ENCODE measurements around the gene NKG7.
A peak's percentile ranks its signal among the peaks of the same experiment; 100 is the strongest.

Gene NKG7

DNA sequence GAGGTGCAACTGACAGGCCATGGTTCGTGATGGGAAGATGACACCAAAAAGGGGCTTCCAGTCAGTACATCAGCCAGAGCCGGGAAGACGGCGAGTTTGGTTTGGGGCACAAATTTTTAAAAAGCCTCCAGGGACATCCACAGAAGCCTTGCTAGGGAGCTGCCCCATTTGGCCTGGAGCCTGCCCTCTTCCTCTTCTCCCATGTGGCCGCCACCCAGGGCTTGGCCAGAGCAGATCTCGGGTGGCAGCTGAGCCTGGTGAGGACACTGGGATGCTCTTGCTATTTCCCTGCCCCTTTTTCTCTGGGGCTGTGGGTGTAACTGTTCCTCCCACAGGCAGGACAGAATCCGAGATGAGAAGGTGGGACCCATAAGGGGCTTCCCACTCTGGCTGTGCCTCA is 14.5 kb downstream of the NKG7 start:
- DNase-seq: no peak

DNA sequence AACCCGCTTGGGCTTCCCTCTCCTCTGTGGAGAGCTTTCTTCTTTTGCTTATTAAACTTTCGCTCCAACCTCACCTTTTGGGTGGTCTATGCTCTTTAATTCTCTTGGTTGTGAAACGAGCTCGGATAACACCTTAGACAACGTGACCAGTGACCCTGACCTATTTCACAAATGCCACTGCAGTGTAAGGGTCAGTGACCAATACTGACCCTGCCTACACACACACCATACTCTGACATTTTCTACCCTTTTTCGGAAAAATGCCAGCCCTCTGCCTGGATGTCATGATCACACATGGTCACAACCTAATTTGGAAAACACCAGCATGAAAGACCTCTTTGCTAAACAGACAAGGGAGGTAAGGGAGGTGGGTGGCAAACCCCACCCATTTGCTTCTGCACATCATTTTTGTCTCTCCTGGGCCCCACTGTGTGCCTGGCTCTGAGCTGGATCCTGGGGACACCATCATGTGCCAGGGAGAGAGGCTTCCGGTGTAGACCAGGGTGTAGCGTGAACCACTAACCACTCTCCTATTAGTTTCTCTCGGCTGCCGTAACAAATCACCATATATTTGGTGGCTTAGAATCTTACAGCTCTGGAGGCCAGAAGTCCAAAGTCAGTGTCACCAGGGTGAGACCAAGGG is 16.2 kb downstream of the NKG7 start:
- DNase-seq: no peak

DNA sequence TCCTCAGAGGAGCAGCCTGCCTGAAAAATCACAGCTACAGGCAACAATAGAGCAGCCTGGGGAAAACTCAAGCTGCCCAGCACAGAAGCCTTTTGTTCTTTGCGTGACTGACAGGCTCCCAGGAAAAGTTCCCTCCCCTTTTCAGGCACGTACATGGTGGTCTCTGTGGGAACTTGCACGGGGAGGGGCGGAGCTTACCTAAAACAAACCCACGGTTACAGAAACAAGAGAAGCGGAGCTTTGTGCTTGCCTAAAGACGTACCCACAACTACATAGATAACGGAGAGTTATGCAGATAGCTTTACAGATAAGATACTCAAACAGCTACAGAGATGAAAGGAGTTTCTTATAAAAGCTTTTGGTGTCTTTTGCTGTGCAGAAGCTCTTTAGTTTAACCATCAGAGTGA is 17.7 kb downstream of the NKG7 start:
- no peak for DNase-seq

DNA sequence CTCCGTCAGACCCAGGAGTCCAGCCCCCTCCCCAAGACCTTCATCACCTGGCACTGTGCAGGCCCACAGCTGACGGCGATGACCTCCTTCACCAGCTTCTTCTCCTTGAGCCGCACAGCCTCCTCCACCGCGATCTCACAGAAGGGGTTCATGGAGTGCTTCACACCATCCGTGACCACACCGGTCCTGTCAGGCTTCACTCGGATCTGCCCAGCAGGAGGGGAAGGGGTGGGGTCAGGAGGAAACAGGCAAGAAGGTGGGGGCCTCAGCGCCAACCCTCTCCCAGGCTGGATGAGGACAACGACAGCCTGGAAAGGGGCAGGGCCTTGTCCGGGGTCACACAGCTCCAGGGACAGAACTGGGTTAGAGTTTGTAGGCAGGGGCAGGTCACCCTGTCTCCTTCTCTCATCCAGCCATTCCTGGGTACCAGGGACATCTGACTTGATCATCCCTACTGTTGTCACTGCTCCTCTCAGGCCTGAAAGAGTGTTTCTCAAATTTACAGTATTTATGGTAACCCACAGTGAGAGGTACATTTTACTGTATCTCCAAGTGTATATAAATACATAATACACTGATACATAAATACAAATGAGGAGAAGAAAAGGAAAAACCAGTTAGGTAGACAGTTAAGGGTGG is 18.2 kb downstream of the NKG7 start:
- no peak for DNase-seq

DNA sequence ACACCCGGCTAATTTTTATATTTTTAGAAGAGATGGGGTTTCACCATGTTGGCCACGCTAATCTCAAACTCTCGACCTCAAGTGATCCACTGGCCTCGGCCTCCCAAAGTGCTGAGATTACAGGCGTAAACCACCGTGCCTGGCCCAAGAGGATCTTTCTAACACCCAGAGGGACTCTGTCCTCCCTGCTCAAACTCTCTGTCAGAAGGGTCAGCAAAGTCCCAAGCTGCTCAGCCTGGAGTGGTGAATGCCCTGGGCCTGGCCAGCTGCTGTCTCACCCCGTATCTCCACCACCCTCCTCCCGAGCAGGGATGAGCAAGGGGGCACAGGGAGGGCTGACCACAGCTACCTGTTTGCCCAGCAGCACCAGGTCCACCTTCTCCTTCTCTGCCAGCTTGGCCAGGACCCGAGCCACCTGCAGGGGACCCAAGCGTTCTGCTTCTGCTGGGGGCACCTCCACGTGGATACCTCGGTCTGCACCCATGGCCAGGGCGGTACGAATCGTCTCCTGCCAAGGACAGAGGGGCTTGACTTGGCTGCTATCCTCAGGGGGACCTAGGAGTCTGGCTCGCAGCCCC is 19.6 kb downstream of the NKG7 start:
- DNase-seq: no peak

DNA sequence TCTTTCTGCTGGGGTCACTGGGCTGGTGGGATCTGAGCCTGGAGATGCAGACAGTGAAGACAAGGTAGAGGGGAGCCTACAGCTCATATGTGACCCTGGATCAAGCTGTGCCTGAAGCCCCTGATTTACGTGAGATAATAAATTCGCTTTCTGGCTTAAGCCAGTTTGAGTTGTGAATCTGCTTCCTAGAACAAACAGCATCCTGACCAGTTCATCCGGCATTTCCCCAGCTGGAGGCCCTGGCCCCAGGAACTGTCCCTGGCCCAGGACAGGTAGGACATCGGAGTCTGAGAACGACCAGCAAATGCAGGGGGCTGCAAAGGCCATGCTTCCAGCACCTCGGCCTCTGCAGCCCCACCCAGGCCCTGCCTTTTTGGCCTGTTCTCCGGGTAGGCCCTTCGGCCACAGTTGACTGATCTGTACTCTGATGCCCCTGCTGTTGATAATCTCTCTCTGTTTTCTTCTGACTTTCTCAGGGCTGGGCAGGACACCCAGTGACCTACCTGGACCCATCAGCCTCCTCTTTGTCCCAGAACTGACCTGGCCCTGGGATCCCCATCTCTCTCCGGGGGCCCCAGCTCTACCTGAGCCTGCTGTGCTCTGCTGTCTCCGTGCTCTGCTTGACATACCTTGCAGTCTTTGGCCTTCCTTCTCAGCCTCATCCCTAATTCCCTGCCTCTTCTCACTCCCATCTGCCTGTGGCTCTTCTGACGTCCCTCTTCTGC is 21.0 kb downstream of the NKG7 start:
- no peak for DNase-seq

DNA sequence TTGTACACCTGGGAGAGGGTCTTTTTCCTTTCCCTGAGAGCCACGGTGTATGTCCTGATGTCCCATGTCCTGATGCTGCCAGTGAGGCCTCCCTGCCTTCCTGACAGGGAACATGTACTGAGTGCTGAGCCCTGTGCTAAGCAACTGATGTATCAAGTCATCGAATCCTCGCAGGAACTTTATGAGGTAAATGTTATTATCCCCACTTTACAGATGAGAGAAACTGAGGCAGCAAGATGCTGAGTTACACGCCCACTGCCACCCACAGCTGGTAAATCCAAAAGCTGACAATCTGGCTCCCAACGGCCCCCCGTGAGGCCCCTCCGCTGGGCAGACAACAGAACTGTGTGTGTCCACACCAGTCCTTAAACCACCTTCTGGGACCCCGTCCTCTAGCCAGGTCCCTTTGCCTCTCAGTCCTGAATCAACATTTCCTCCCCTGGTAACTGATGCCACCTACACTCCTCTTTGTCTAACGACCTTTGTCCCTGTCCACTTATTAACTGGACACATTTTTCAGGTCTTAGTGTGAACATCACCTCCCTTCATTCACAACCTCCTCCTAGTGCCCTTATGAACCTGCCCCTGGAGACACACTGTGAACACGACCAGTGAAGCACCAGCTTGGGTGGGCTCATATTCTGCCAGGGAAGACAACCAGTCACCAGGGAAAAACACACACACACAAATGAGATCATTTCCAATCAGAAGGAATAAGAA is 25.1 kb downstream of the NKG7 start:
- DNase-seq: no peak

DNA sequence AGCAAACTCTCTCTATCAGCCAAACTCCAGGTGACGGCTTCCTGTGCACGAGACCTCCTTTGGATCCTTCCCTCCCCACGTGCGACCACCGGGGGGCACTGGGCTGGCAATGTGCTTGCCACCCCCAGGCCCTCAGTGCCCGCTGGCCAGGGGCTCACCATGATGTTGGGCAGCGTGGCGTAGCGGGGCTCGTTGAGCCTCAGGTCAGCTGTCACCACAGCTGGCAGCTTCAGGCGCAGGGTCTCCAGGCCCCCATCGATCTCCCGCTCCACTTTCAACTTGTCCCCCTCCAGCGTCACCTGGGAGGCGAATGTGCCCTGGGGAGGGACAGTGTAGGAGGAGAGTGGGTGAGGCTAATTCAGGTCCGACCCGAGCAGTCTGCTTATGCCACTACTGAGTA is 25.7 kb downstream of the NKG7 start:
- no peak for DNase-seq

DNA sequence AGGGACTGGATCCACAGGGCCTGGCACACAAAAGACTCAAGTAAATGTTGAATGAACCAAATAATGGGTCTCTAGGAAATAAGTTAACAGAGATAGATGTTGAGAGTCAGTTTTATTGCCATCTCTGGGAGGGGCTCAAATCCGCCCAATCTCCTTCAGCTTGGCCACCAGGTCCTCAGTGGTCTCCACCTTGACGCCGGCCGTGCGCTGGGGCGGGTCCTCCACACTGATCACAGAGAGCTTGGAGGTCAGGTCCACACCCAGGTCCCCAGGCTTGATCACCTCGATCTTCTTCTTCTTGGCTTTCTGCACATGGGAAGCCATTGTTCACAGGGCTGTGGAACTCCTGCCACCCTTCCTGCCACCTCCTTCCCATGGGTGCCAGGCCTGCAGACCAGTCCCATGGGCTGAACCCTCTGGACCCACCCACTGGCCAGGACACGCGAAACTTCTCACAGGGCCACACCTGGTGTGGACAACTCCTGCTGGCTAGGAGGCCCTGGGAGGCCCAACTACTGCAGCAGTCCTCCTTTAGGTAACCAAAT is 27.3 kb downstream of the NKG7 start:
- no peak for DNase-seq

DNA sequence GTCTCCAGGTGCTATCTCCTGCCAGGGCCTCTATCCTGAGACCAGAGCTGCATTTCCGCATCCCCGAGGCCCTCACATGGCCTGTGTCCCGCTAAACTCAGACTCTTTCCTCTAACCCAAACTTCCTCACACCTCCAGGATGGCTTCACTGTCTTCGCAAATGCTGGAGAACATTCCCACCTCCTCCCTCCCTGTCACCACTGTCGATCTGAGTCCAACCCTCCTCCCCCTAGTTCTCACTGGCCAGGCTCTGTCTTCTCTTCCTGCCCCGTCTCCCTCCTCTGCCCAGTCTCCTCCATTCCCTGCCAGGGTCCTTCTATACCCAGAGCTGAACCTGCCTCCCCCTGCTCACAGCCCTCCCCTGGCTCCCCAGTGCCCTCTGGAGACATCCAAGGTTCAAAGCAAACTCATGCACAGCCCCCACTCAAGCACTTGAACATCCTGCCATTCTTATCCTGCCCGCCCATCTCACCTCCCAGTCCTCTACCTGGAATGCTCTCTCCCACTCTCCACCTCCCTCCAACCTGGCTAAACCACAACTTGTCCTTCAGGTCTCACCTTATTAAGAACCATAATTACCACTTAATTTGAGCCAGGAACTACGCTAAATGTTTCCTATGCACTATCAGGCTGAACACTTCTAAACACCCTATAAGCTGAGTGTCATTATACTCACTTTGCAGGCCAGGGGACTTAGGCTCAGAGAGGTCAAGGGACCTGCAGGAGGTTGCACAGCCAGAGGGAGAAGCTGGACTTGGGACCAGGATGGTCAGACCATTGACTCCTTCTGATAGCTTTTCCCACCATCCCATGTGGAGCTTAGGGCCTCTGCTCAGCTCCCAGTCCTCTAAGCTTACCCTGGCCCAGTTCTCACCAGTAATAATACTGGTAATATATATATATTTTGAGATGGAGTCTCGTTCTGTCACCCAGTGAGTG is 29.6 kb downstream of the NKG7 start:
- no peak for DNase-seq

DNA sequence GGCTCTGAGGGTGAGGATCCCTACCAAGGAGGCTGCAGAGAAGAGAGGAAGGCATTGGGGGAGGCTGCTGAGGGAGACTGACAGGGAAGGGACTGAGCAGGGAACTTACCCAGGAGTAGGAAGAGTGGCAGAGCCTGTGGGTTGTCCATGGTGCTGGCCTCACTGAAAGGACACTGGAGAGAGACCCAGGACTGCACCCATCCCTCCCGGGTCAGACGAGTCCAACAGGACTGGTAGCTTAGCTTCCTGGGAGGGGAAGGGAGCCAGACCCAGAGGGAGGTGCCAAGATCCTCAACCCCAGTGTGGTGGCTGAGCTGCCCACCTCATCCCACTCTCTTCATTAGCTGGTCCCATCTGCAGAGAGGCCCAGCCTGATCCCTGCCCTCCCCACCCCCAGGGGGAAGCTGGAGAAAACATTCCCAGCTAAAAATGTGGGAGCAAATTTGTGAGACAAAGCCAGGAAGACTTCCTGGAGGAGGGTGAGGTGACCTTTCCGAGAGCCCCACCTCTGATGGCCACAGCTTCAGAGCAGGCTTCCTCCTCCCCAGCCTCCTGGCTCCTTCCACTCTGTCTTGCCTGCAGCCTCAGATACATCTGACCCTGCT is 30.4 kb downstream of the NKG7 start, which contains the start of gene VSIG10L:
TSS of gene VSIG10L (minus strand) at position 164 of the 605 bp plus-strand sequence. CDS start at position 149, 15 bp downstream.
- no peak for DNase-seq

DNA sequence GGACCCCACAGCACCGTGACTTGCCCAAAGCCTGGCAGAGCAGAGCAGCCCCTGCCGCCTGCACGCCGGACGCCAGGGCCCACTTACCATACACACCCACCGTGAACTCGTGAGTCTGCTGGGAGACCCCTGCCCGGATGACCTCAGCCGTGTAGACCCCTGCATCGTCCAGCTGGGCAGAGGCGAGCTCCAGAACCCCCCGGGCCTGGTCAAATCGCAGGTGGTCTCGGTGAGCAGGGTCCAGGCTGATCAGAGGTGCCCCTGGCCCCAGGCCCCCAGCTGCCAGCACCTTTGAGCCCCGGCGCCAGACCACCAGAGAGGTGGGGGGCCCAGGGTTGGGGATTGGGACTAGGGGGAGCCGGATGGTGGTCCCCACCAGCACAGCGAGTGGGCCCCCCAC is 31.4 kb downstream of the NKG7 start:
- DNase-seq: no peak

DNA sequence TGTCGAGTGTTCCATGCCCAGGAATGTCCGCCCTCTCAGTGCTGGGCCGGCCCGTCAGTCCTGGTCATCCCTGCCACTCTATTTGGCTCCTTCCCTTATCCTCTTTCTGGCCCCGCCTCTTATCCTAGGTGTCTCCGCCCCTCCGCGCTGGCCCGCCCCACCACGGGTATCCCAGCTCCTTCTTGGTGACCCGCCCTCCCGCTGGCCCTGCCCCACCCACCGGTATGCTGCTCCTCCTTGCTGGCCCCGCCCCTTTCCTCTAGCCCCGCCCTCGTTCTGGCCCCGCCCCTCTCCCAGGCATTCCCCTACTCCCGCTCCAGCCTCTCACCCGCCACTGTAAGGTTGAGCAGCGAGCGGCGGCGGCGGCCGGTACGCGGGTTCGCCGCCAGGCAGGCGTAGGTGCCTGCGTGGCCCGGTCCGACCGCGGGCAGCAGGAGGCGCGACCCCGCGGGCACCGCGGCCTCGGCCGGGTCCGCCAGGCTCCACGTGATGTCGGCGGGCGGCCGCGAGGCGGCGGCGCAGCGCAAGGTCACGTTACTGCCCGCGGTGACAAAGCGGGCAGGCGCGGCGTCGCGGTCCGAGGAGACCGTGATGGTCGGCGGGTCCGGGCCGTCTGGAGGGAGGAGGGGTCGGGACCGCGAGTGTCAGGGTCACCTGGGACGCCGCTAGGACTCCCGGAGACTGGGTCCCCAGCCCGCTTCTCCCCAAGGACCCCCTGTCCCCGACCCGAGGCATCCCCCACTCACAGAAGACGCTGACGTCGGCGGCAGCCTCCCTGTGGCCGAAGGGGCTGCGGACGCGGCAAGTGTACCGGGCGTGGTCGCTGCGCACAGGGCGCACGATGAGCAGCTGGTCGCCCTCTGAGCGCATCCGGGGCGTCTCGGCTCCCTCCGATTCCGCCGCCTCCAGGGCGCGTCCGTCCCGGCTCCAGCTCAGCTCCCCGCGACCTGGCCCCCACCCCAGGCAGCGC is 32.5 kb downstream of the NKG7 start:
- DNase-seq: peak; percentile 86

DNA sequence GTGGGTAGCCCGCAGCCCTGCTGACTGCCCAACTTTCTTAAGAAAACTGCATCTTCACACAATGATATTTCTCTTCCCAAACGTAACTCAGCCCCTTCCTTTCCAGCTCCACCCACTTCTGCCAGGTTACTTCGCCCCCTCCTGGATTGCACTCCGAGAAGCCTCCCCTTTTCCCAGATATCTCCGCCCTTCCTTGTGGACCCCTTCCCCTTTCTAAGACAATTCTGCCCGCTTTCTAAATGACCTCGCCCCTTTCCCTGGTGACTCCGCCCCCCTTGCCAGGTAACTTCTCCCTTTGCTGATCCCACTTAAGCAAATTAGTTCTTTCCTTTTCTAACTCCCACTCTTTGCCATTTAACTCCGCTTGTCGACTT is 33.2 kb downstream of the NKG7 start:
- no peak for DNase-seq

DNA sequence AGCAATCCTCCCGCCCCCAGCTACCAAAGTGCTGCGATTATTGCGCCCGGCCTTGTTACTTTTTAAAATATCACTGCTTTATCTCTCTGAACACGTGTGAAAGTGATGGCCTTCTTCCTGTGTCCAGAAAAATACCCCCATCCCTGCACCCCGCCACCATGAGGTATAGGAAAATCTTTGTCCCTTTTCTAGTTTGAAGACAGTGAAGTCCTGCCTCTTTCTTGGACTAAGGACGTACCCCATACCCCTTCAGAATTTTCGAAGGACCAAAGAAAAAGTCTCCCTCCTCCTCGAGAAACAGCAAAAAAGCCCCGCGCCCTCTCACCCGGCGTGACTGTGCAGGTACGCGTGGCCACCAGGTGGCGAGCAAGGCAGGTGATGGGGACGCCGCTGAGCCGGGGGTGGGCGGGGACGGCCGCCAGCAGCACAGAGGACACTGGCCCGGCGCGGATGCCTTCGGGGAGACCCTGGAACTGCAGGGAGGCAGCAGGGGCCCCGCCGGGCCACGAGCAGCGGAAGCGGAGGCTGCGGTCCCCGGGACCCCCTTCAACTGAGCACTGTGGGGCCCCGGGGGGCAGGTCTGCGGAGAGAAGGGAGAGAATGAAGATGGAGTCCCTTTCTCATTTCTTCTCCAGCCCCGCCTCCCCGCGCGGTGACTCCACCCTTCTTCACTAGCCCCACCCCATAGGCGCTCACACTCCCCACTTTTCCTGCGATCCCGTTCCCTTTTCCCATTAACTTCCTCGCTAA is 33.7 kb downstream of the NKG7 start:
- DNase-seq: peak; percentile 39

DNA sequence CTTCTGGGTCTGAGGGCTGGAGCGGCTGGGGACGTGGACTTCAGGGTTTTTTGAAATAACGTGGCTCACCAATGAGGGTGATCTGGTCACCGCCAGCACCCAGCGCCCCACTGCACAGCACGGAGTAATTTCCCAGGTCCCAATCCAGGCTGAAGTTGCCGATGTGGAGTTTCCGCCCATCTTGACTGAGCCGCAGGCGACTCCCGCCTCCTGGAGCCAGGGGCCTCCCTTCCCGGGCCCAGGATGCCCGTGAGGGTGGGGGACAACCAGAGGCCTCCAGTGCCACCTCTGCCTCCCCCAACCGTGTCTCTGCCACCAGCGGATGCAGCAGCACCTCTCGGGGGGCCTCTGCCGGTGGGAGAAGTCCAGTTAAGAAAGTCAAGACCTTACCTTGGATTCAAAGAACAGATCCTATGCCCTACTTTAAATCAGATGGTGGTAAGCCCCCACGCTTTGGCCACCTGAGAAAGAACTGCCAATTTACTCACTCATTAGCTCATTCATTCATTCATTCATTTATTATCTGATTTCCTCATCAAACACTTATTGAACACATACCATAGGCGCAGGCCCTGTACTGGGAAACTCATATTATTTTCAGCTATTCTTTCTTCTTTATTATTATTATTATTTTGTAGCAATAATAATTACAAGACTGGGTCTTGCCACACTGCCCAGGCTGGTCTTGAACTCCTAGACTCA is 34.4 kb downstream of the NKG7 start:
- DNase-seq: no peak

DNA sequence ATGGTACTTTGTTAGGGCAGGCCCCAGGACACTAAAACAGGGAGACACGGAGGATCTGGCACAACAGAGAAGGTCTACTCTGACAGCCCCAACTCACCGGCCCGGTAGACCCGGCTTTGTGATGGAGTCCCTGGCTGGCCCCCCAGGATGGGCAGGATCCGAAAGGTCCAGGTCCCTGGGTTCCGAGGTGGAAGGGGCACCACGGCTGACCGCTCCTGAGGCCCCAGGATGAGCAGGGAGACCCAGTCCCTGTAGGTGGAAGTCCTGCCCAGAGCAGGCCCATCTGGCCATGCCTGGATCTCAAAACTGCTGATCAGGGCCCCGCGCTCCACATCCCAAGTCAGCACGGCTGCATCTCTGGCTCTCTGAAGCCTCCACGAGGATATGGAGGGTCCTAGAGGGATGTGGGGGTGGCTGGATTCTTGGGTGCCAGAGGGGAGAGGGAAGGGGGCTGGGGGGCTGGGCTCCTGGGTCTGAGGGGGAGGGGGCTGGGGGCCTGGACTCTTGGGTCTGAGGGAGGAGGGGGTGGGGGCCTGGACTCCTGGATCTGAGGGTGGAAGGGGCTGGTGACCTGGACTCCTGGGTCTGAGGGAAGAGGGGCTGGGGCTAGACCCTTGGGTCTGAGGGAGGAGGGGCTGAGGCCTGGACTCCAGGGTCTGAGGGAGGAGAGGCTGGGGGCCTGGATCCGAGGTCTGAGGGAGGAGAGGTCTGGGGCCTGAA is 35.2 kb downstream of the NKG7 start:
- no peak for DNase-seq
